H9 (cell line): ENCODE measurements around the gene ZNF512B. TPM values are rescaled to one million over a fixed set of nuclear protein-coding genes. Genes with fewer than 3 reads are reported as not detected.

Source experiments
- DNase-seq: peaks from one replicate; pipeline ENCODE4 v3.0.0-alpha.2; 2017
- H2AFZ ChIP-seq: one replicate; pipeline ENCODE4 v1.6.1; 2013; ENCODE audit warnings: mild to moderate bottlenecking, low read length, control low read depth, moderate library complexity
- H2AK5ac ChIP-seq: 2 replicates; pipeline ENCODE4 v1.6.1; 2013; ENCODE audit warnings: low read length, control low read depth, mixed read lengths; ENCODE audit not compliant: insufficient read length
- H2BK120ac ChIP-seq: one replicate; pipeline ENCODE4 v1.6.1; 2013; ENCODE audit warnings: low read depth, mild to moderate bottlenecking, low read length, control low read depth, inconsistent platforms; ENCODE audit not compliant: poor library complexity, severe bottlenecking
- H2BK12ac ChIP-seq: 2 replicates; pipeline ENCODE4 v1.6.1; 2013; ENCODE audit warnings: low read length, control low read depth, mixed read lengths, low read depth; ENCODE audit not compliant: insufficient read length
- H2BK15ac ChIP-seq: 2 replicates; pipeline ENCODE4 v1.6.1; 2013; ENCODE audit warnings: low read depth, low read length, control low read depth
- H2BK20ac ChIP-seq: one replicate; pipeline ENCODE4 v1.6.1; 2013; ENCODE audit warnings: low read depth, mild to moderate bottlenecking, low read length, control low read depth, inconsistent platforms; ENCODE audit not compliant: poor library complexity, severe bottlenecking
- H2BK5ac ChIP-seq: 2 replicates; pipeline ENCODE4 v1.6.1; 2013; ENCODE audit warnings: low read length, control low read depth, mixed read lengths; ENCODE audit not compliant: insufficient read length
- H3K14ac ChIP-seq: 2 replicates; pipeline ENCODE4 v1.6.1; 2013; ENCODE audit warnings: low read length, control low read depth; ENCODE audit not compliant: insufficient read depth
- H3K18ac ChIP-seq: 2 replicates; pipeline ENCODE4 v1.6.1; 2013; ENCODE audit warnings: low read depth, mild to moderate bottlenecking, mixed read lengths, low read length, control low read depth; ENCODE audit not compliant: insufficient read length
- H3K23ac ChIP-seq: 2 replicates; pipeline ENCODE4 v1.6.1; 2013; ENCODE audit warnings: low read length, control low read depth, mixed read lengths, low read depth; ENCODE audit not compliant: insufficient read length
- H3K23me2 ChIP-seq: 2 replicates; pipeline ENCODE4 v1.6.1; 2013; ENCODE audit warnings: low read depth, mild to moderate bottlenecking, mixed read lengths, low read length, control low read depth; ENCODE audit not compliant: insufficient read length, poor library complexity, severe bottlenecking
- H3K27ac ChIP-seq: 2 replicates; pipeline ENCODE4 v1.5.1; 2013; ENCODE audit warnings: low read length, control low read depth, mixed read lengths, low read depth; ENCODE audit not compliant: insufficient read length
- H3K27me3 ChIP-seq: 2 replicates; pipeline ENCODE4 v1.6.1; 2013; ENCODE audit warnings: low read length, control low read depth, inconsistent platforms; ENCODE audit not compliant: insufficient read depth
- H3K4ac ChIP-seq: 2 replicates; pipeline ENCODE4 v1.6.1; 2013; ENCODE audit warnings: low read depth, mild to moderate bottlenecking, control low read depth, inconsistent platforms, low read length, moderate library complexity
- H3K4me1 ChIP-seq: 2 replicates; pipeline ENCODE4 v1.6.1; 2013; ENCODE audit warnings: low read length, control low read depth, inconsistent platforms; ENCODE audit not compliant: insufficient read depth
- H3K4me2 ChIP-seq: 2 replicates; pipeline ENCODE4 v1.6.1; 2013; ENCODE audit warnings: low read length, control low read depth, mixed read lengths; ENCODE audit not compliant: insufficient read length, insufficient read depth
- H3K56ac ChIP-seq: 2 replicates; pipeline ENCODE4 v1.6.1; 2013; ENCODE audit warnings: low read depth, mild to moderate bottlenecking, mixed read lengths, low read length, control low read depth; ENCODE audit not compliant: insufficient read length
- H3K79me1 ChIP-seq: 2 replicates; pipeline ENCODE4 v1.6.1; 2013; ENCODE audit warnings: low read depth, mild to moderate bottlenecking, moderate library complexity, low read length, control low read depth, inconsistent platforms; ENCODE audit not compliant: insufficient read depth, poor library complexity, severe bottlenecking
- H3K79me2 ChIP-seq: 2 replicates; pipeline ENCODE4 v1.6.1; 2013; ENCODE audit warnings: low read length, control low read depth, inconsistent platforms; ENCODE audit not compliant: insufficient read depth
- H3K9ac ChIP-seq: 2 replicates; pipeline ENCODE4 v1.6.1; 2013; ENCODE audit warnings: low read length, control low read depth, mixed read lengths; ENCODE audit not compliant: insufficient read length; ENCODE audit errors: extremely low read depth
- H3K9me3 ChIP-seq: one replicate; pipeline ENCODE4 v1.6.1; 2013; ENCODE audit warnings: low read depth, low read length, inconsistent platforms; ENCODE audit not compliant: control insufficient read depth
- H3T11ph ChIP-seq: one replicate; pipeline ENCODE4 v1.6.1; 2013; ENCODE audit warnings: mild to moderate bottlenecking, low read length, control low read depth, inconsistent platforms
- H4K20me1 ChIP-seq: one replicate; pipeline ENCODE4 v1.6.1; 2013; ENCODE audit not compliant: control insufficient read depth, insufficient read length, insufficient read depth
- H4K5ac ChIP-seq: 2 replicates; pipeline ENCODE4 v1.6.1; 2013; ENCODE audit warnings: low read depth, mild to moderate bottlenecking, mixed read lengths, low read length, control low read depth; ENCODE audit not compliant: insufficient read length
- H4K8ac ChIP-seq: replicated peaks from 2 replicates; pipeline ENCODE4 v1.6.1; 2013; ENCODE audit warnings: low read length, control low read depth, mixed read lengths, low read depth; ENCODE audit not compliant: insufficient read length
- H4K91ac ChIP-seq: 2 replicates; pipeline ENCODE4 v1.6.1; 2013; ENCODE audit warnings: low read depth, mild to moderate bottlenecking, moderate library complexity, mixed read lengths, low read length, control low read depth; ENCODE audit not compliant: insufficient read length
- H3K27ac Mint-ChIP-seq, 3 experiments: 2 replicates in 2 of 3; 3 replicates in 1 of 3; pipeline ENCODE4 v1.8.0; 2020 to 2021; ENCODE audit warnings: mixed read lengths in 3 of 3, mild to moderate bottlenecking in 1 of 3, moderate library complexity in 1 of 3
- H3K27me3 Mint-ChIP-seq: 2 replicates; pipeline ENCODE4 v1.8.0; 2021; ENCODE audit warnings: low read depth, mild to moderate bottlenecking, moderate library complexity, mixed read lengths
- H3K36me3 Mint-ChIP-seq, 3 experiments: 2 replicates in 2 of 3; 3 replicates in 1 of 3; pipeline ENCODE4 v1.8.0; 2020 to 2021; ENCODE audit warnings: low read depth in 3 of 3, mixed read lengths in 3 of 3; ENCODE audit not compliant: insufficient read depth in 1 of 3
- H3K4me1 Mint-ChIP-seq, 2 experiments: 2 replicates each; pipeline ENCODE4 v1.8.0; 2020; ENCODE audit warnings: mixed read lengths in 2 of 2
- H3K4me3 Mint-ChIP-seq, 2 experiments: 2 replicates in 1 of 2; 3 replicates in 1 of 2; pipeline ENCODE4 v1.8.0; 2020 to 2021; ENCODE audit warnings: mild to moderate bottlenecking in 2 of 2, mixed read lengths in 2 of 2, moderate library complexity in 1 of 2
- H3K9me3 Mint-ChIP-seq, 2 experiments: 2 replicates in 1 of 2; 3 replicates in 1 of 2; pipeline ENCODE4 v1.8.0; 2020; ENCODE audit warnings: mild to moderate bottlenecking in 2 of 2, mixed read lengths in 2 of 2, moderate library complexity in 1 of 2
- CTCF ChIP-seq: fragments of 200-600 bp; sonication (generic); conservative IDR thresholded peaks from 3 replicates; pipeline ENCODE4 v1.8.0; 2021; ENCODE audit warnings: antibody characterized with exemption, mild to moderate bottlenecking
- WGBS: extraction: QIAGEN DNeasy Blood & Tissue Kit; methylation state at CpG from one replicate; pipeline ENCODE4 v1.1.7; 2013; ENCODE audit warnings: missing lambda C conversion rate, low lambda C conversion rate, mixed read lengths; ENCODE audit not compliant: insufficient read length; ENCODE audit errors: extremely low coverage; 5-methylcytosine and 5-hydroxymethylcytosine counted together
- total RNA-seq: library from RNA; stranded (reverse); gene quantifications from 2 replicates; pipeline ENCODE4 v1.2.1, GENCODE V29; 2021

The ZNF512B gene
- total RNA-seq, 1 experiment from 2014 or later, result 46.0 TPM

GRCh38 chr20:63946986-63947637 is 22.6 kb downstream of the ZNF512B start:
- Histone ChIP-seq H2BK120ac (no peak overlapping the region), H3K9me3 (no peaks in the 10 kb centered on the region), H3K18ac (no peak overlapping the region), H3K23ac (no peak overlapping the region), H3T11ph (no peak overlapping the region), H3K23me2 (no peaks in the 10 kb centered on the region), H4K8ac (no peak overlapping the region), H4K5ac (no peak overlapping the region), H3K14ac (no peak overlapping the region), H2AFZ (no peak overlapping the region), H3K27me3 (no peaks in the 10 kb centered on the region), H3K79me1 (no peaks in the 10 kb centered on the region), H3K27ac (no peak overlapping the region), H3K4me2 (no peak overlapping the region), H2BK5ac (no peak overlapping the region), H3K79me2 (peaks cover 3% of the 10 kb centered on the region; the same call in 1 of the 2 replicates), H2AK5ac (no peak overlapping the region), H3K56ac (no peak overlapping the region), H4K20me1 (peaks cover 3% of the 10 kb centered on the region), H2BK20ac (no peak overlapping the region), H3K4ac (no peak overlapping the region), H4K91ac (no peak overlapping the region), H2BK12ac (no peak overlapping the region), H3K4me1 (no peaks in the 10 kb centered on the region), H3K9ac (no peak overlapping the region), H2BK15ac (no peak overlapping the region)
- Mint-ChIP-seq H3K27me3 (no peaks in the 10 kb centered on the region), H3K9me3 (peaks cover 4 to 7% of the 10 kb centered on the region in 2 experiments; a peak in 3 of 5 replicates), H3K4me1 (peaks cover 16 to 28% of the 10 kb centered on the region in 2 experiments), H3K4me3 (no peak overlapping the region; a peak in 1 of 5 replicates), H3K27ac (peak overlapping the region in 2 of 3 experiments; percentile 87 to 93; a peak in 4 of 7 replicates), H3K36me3 (peaks cover 5 to 29% (median 22%) of the 10 kb centered on the region in 3 experiments)
- no peak for DNase-seq
- no CpG with 5 or more reads among the region's 15 CpGs for WGBS
- TF ChIP-seq CTCF, result no peak
